H1 (cell line): ENCODE data around the gene EDC3. TPM values are rescaled to one million over a fixed set of nuclear protein-coding genes. Genes with fewer than 3 reads are reported as not detected.

Source experiments
- BCL11A ChIP-seq, 2 experiments: IDR thresholded peaks; one replicate each; pipeline ENCODE4 v1.6.1; 2011; ENCODE audit warnings: low read depth in 2 of 2, low read length in 2 of 2, mild to moderate bottlenecking in 2 of 2
- EGR1 ChIP-seq: IDR thresholded peaks from 2 replicates; pipeline ENCODE4 v1.6.1; 2011; ENCODE audit warnings: low read depth, low read length, borderline replicate concordance
- GTF2F1 ChIP-seq: IDR thresholded peaks from 2 replicates; pipeline ENCODE4 v1.6.1; 2012; ENCODE audit warnings: low read depth, low read length, improper control_type of control experiment, borderline replicate concordance
- PHF8 ChIP-seq: fragments of 200-600 bp; sonication (generic); conservative IDR thresholded peaks from 2 replicates; pipeline ENCODE4 v1.7.1; 2012; ENCODE audit warnings: low read depth, mild to moderate bottlenecking, inconsistent platforms, low read length, moderate library complexity
- RAD21 ChIP-seq, 2 experiments: IDR thresholded peaks in 1 of 2; conservative IDR thresholded peaks in 1 of 2; 2 replicates each; pipeline ENCODE4 v1.6.1; 2011; ENCODE audit warnings: low read depth in 2 of 2, low read length in 2 of 2, improper control_type of control experiment in 1 of 2, inconsistent platforms in 1 of 2, mild to moderate bottlenecking in 1 of 2, moderate library complexity in 1 of 2
- RFX5 ChIP-seq: IDR thresholded peaks from 2 replicates; pipeline ENCODE4 v1.6.1; 2011; ENCODE audit warnings: low read depth, low read length, improper control_type of control experiment, borderline replicate concordance
- RNF2 ChIP-seq: fragments of 200-900, 300-1000 bp; sonication (generic); IDR thresholded peaks from 2 replicates; pipeline ENCODE4 v1.7.1; 2016; ENCODE audit warnings: borderline replicate concordance, low read depth, mild to moderate bottlenecking, antibody characterized with exemption, low read length; ENCODE audit not compliant: poor library complexity, severe bottlenecking; ENCODE audit errors: missing control alignments
- polyA plus RNA-seq, 7 experiments: library from polyadenylated mRNA; depleted of rRNA in 3 of 7; stranded (reverse) in 5 of 7; unstranded in 2 of 7; fragments of >200 nt in 5 of 7; fragments of 200-250 nt in 2 of 7; gene quantifications; 1 replicate in 5 of 7; 2 replicates in 1 of 7; 4 replicates in 1 of 7; pipeline versions ENCODE4 v1.2.1 to v1.2.3, GENCODE V29; 2011 to 2013; ENCODE audit warnings: missing spikeins in 2 of 7, mixed read lengths in 2 of 7
- total RNA-seq: library from RNA; stranded (reverse); fragmentation: NEBNext Ultra II Directional; extraction: Animal tissue kit (Norgen Biotek cat#: 25700); gene quantifications from 2 replicates; pipeline ENCODE4 v1.2.1, GENCODE V29; 2021

Gene EDC3
- total and polyA plus RNA-seq, 2 of the 8 experiments (the other 6 are each of a cell fraction or from before 2014, with no cell fraction given), result 45.0 to 50.8 TPM

- TF ChIP-seq RFX5 (no peak), EGR1 (no peak), GTF2F1 (no peak), RNF2 (no peak), RAD21 (IDR thresholded peaks at IDR 0.05 in 1 of 2, conservative IDR thresholded peaks at IDR 0.05 in 1 of 2; ENCODE audit: low read depth in 2 of 2, low read length in 2 of 2) (no peak), BCL11A (IDR thresholded peaks at IDR 0.05; ENCODE audit: low read depth in 2 of 2, low read length in 2 of 2) (no peak), PHF8 (no peak)
Observed at GRCh38 chr15:74624020-74624602, 71.7 kb downstream of the EDC3 start (continued).
